IPS DF 6.9 (cell line): ENCODE measurements around the gene LSM10.

Experiments
- DNase-seq: peaks from one replicate; pipeline ENCODE4 v3.0.0-alpha.2; 2013; ENCODE audit warnings: low read depth, low spot score
- H3K27ac ChIP-seq: one replicate; pipeline ENCODE4 v1.5.1; 2013; ENCODE audit warnings: low read length, control low read depth
- H3K27me3 ChIP-seq: 2 replicates; pipeline ENCODE4 v1.6.1; 2013; ENCODE audit warnings: mild to moderate bottlenecking, low read length; ENCODE audit not compliant: control insufficient read depth, insufficient read depth
- H3K36me3 ChIP-seq: 2 replicates; pipeline ENCODE4 v1.6.1; 2013; ENCODE audit warnings: low read length; ENCODE audit not compliant: control insufficient read depth, insufficient read depth
- H3K4me1 ChIP-seq: 2 replicates; pipeline ENCODE4 v1.6.1; 2013; ENCODE audit warnings: low read length; ENCODE audit not compliant: control insufficient read depth, insufficient read depth
- H3K4me3 ChIP-seq: 2 replicates; pipeline ENCODE4 v1.5.1; 2013; ENCODE audit warnings: mild to moderate bottlenecking, low read length
- H3K9me3 ChIP-seq: 2 replicates; pipeline ENCODE4 v1.6.1; 2013; ENCODE audit warnings: low read length, inconsistent platforms; ENCODE audit not compliant: control insufficient read depth, insufficient read depth
- WGBS: extraction: QIAGEN DNeasy Blood & Tissue Kit; methylation state at CpG from one replicate; pipeline ENCODE4 v1.1.7; 2013; ENCODE audit warnings: mixed read lengths, missing lambda C conversion rate; ENCODE audit not compliant: insufficient read length, insufficient coverage; 5-methylcytosine and 5-hydroxymethylcytosine counted together

Gene LSM10

DNA sequence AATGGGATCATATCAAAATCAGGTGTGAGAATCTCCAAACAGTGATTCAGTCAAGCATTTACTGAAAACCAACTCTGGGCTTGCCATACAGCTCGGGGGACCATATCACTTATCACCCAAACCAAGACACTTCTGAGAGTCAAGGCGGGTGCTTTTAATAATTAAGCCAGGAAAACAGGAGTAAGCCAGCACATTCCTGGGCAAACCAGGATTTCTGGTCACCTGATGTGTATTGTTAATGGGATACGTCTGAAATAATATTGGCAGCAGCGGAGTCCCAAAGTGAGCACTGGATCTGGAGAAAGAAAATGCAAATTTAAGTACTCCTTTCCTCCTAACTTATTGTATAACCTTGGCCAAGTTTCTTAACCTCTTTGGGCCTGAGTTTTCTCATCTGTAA is 34.9 kb upstream of the LSM10 start:
- Histone ChIP-seq H3K36me3 (no peaks in the 10 kb centered on the region), H3K4me3 (no peak overlapping the region), H3K27me3 (no peaks in the 10 kb centered on the region), H3K9me3 (no peaks in the 10 kb centered on the region), H3K27ac (no peak overlapping the region), H3K4me1 (no peaks in the 10 kb centered on the region)
- WGBS: no CpG with 5 or more reads among the region's 4 CpGs
- no peak for DNase-seq

DNA sequence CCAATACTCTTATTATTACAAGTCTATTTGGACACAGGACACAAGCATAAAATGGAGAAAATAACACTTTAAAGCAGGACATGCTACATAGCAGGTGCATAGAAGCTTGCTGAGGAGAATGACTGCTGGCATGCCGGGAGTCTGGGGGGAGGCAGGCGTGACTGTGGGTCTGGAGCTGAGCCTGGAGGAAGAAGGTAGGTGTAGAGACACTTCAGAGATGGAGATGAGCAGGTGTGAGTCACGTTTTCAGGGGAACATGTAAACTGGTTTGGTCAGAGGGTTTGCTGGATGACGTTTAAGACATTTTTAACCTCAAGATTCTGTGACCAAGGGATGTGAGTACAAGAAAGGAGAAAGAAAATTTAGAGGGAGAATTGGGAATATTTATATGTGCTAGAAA is 28.1 kb upstream of the LSM10 start:
- H3K36me3 ChIP-seq: no peaks in the 10 kb centered on the region
- no peak for DNase-seq
- WGBS: no CpG with 5 or more reads among the region's 4 CpGs
- H3K9me3 ChIP-seq: no peaks in the 10 kb centered on the region
- H3K27me3 ChIP-seq: no peaks in the 10 kb centered on the region
- no peaks in the 10 kb centered on the region for H3K4me1 ChIP-seq
- no peak overlapping the region for H3K27ac ChIP-seq
- H3K4me3 ChIP-seq: no peak overlapping the region

DNA sequence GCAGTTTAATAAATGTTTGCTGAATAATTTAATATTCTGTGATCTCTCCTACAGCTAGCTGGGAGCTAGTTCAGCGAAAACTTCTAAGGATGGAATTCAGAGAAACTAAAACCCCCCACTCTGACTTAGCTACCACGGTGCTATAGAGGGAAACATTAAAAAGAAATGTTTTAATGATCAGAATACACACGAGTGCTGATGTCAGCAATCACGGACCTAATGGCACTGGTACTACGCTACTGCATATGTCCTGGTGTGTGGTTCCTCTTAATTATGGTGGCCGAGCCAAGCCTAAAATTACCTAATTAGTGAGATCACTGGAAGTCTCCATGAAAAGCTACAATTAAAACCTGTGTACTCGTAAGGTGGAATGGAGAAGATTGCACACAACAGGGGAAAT is 23.9 kb upstream of the LSM10 start:
- WGBS: no CpG with 5 or more reads among the region's 7 CpGs
- H3K9me3 ChIP-seq: no peaks in the 10 kb centered on the region
- no peaks in the 10 kb centered on the region for H3K36me3 ChIP-seq
- no peak for DNase-seq
- no peak overlapping the region for H3K4me3 ChIP-seq
- no peaks in the 10 kb centered on the region for H3K4me1 ChIP-seq
- H3K27ac ChIP-seq: no peak overlapping the region
- no peaks in the 10 kb centered on the region for H3K27me3 ChIP-seq

DNA sequence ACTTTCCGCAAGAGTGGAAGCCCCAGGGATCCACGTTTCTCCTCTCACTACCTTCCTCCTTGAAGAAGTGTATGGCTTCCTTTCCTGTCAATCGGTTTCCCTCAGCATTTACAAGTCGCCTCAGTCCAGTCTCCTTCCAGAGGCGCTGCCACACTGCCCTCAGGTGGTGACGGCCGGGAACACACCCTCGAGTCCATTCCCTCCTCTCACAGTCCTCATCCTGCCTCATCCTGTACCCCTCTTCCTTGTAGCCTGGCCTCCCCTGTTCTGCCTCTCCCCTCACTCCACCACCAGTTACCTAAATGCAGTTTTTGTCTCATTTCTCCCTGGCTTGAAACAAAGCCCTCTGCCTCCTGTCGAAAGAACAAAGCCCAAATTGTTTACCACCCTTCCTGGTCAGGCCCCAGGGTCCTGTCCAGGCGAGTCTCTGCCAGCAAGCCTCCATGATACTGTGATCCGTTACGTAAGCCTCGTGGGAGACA is 23.2 kb upstream of the LSM10 start:
- WGBS: no CpG with 5 or more reads among the region's 13 CpGs
- Histone ChIP-seq H3K27ac (no peak overlapping the region), H3K27me3 (no peaks in the 10 kb centered on the region), H3K4me1 (no peaks in the 10 kb centered on the region), H3K9me3 (no peaks in the 10 kb centered on the region), H3K4me3 (no peak overlapping the region), H3K36me3 (no peaks in the 10 kb centered on the region)
- peak; percentile 85 for DNase-seq

DNA sequence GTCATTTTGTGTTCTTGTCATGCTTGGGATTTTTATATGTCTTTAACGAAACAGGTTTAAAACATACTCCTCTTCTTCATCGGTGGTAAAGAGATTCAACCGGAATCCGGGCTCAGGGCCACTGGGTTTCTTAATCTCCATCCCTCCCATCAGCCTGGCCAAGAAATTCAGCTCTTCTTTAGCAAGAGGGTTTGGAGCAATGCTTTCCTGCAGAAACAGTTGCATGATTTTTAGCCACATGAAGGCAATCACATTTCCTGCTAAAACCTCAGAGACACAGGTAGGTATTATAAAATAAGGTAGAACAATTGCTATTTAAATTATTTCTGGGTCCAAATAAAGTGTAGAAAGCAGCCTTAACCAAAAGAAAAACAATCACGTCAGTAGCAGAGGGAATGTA is 22.7 kb upstream of the LSM10 start:
- H3K36me3 ChIP-seq: no peaks in the 10 kb centered on the region
- no peaks in the 10 kb centered on the region for H3K4me1 ChIP-seq
- WGBS: no CpG with 5 or more reads among the region's 5 CpGs
- no peak overlapping the region for H3K27ac ChIP-seq
- H3K27me3 ChIP-seq: no peaks in the 10 kb centered on the region
- H3K4me3 ChIP-seq: no peak overlapping the region
- DNase-seq: no peak
- H3K9me3 ChIP-seq: no peaks in the 10 kb centered on the region

DNA sequence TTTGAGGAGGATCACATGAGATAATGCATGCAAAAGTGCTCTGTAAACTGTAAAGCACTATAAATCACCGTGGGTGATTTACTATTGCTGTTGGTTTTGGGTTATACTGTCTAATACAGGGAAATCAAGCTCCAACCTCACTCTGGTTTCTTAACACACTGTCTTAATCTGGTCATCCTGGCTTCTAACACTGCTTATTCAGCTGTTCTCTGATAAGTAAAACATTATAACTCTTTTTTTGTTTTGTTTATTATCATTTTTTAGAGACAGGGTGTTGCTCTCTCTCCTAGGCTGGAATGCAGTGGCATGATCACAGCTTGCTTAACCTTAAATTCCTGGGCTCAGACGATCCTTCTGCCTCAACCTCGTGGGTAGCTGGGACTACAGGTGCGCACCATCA is 21.9 kb upstream of the LSM10 start:
- Histone ChIP-seq H3K4me1 (no peaks in the 10 kb centered on the region), H3K27ac (no peak overlapping the region), H3K9me3 (no peaks in the 10 kb centered on the region), H3K4me3 (no peak overlapping the region), H3K27me3 (no peaks in the 10 kb centered on the region), H3K36me3 (no peaks in the 10 kb centered on the region)
- no peak for DNase-seq
- no CpG with 5 or more reads among the region's 4 CpGs for WGBS

DNA sequence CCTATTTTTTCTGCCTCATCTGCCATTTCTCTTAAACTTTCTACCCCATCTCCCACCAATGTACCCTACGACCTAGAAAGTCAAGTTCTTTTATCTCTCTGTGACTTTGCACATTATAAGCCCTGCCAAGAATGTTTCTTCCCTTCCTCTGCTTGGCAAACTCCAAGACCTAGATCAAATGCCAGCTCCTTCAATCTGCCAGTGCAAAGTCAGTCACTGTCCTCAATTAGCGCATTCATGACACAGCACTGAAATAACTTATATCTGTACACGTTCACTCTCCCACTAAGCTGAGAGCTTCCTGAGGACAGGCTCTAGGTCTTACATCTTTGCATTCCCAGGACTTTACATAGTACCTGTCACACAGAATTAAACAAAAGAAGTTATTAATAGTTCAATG is 21.4 kb upstream of the LSM10 start:
- Histone ChIP-seq H3K4me3 (no peak overlapping the region), H3K27me3 (no peaks in the 10 kb centered on the region), H3K36me3 (no peaks in the 10 kb centered on the region), H3K27ac (no peak overlapping the region), H3K4me1 (no peaks in the 10 kb centered on the region), H3K9me3 (no peaks in the 10 kb centered on the region)
- no peak for DNase-seq
- no CpG with 5 or more reads among the region's 3 CpGs for WGBS

DNA sequence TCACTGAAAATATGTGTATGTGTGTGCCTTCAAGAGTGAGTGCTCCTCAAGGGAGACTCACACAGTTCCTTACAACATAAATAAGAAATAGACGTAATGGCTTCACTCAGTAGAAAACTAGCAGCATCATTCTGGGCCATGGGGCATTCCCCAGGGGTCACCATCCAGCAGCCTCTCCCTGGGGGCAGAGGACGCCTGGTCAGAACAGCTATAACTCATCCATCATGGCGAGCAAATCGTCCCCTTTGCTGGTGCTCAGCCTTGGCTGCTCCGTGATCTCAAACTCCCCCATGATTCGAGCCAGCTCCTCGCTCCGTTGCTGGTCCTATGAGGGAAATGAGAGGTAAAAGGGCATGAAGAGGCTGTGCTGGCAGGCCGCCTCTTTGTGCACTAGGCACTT is 20.2 kb upstream of the LSM10 start:
- no peak for DNase-seq
- Histone ChIP-seq H3K36me3 (no peaks in the 10 kb centered on the region), H3K9me3 (no peaks in the 10 kb centered on the region), H3K27ac (no peak overlapping the region), H3K27me3 (no peaks in the 10 kb centered on the region), H3K4me1 (no peaks in the 10 kb centered on the region), H3K4me3 (no peak overlapping the region)
- WGBS: no CpG with 5 or more reads among the region's 9 CpGs

DNA sequence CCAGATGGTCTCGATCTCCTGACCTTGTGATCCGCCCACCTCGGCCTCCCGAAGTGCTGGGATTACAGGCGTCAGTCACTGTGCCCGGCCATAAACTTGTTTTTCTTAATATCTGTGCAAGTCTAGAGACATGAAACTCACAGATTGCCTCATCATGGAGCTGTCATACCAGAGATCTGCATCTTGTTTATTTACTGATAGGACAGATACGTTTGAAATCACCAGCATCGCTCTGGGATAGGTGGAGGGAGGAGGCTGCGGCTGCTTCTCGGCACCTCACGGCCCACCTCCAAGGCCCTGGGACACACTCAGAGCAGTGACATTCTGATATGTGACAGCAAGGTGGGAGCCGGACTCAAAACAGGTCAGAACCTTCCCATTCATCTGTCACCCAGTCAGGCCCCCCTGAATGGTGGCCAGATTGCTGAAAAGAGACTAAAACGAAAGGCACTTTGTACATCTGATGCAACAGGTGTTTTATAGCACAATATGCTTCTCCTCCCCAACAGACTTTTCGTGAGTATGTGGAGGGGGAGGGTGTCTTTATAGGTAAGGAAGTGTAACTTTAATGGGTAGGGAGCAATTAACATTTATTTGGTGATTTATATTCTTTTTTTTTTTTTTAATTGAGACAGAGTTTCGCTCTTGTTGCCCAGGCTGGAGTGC is 18.1 kb upstream of the LSM10 start:
- H3K36me3 ChIP-seq: no peaks in the 10 kb centered on the region
- H3K9me3 ChIP-seq: no peaks in the 10 kb centered on the region
- no peak overlapping the region for H3K27ac ChIP-seq
- H3K4me3 ChIP-seq: no peak overlapping the region
- WGBS: no CpG with 5 or more reads among the region's 15 CpGs
- no peak for DNase-seq
- H3K27me3 ChIP-seq: no peaks in the 10 kb centered on the region
- no peaks in the 10 kb centered on the region for H3K4me1 ChIP-seq

DNA sequence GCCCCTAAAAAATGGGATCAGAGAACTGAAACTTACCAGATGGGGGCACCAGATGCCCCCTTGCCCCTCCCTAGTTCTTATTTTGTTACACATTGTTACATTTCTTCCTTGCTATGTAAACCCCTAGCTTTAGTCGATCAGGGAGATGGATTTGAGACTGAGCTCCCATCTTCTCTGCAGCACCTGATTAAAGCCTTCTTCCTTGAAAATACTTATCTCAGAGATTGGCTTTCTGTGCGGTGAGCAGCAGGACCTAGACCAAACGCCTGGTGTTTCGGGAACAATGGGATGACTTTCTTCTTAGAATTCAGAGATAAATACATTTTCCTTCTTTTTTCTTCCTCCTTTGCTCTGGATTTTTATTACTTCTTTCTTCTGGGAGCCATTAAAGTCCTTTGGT is 16.7 kb upstream of the LSM10 start:
- Histone ChIP-seq H3K9me3 (no peaks in the 10 kb centered on the region), H3K36me3 (no peaks in the 10 kb centered on the region), H3K4me1 (no peaks in the 10 kb centered on the region), H3K27ac (no peak overlapping the region), H3K4me3 (no peak overlapping the region), H3K27me3 (no peaks in the 10 kb centered on the region)
- WGBS: no CpG with 5 or more reads among the region's 4 CpGs
- DNase-seq: no peak
